GM21447 (cell line): Measurements from ENCODE around the gene ARHGAP29.
A peak's percentile ranks its signal among the peaks of the same experiment; 100 is the strongest.

ENCODE experiments used
- ATAC-seq: cut with Tn5 transposase; IDR thresholded peaks from one replicate; pipeline ENCODE4 v1.9.1; 2021; ENCODE audit not compliant: unreplicated experiment

Gene ARHGAP29

DNA sequence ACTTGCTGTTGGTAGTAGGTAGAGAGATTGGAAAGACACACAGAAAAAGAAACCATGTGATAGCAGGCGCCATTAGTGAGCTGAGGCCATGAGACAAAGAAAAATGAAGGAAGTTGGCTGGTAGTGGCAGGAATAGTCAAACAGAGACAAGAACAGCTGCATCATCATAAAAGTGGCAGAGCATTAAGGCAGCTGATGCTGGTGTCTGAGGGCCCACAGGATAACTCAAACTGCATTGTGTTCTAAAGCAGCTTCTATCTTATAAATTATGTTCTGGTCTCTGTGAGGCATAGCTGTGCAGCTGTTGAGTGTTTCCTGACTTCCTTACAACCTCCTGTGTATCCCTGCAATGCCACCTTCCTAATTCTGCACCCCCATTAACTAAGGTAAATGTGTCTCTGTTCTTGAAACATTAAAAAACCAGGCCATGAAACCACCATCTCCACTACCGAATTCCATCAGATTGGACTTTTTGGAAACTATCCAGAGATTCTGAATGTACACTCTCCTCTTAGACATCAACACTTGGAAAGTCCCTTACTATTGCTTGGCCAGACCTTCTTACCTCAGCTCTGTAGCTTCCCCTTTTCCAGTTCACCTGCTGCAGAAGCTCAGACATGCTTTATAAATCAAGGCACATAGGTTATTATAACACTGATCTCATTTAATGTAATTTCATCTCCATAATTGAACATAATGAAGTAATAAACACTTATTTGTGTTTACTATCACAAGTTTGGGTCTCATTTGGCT, 23.4 kb upstream of the ARHGAP29 start:
- ATAC-seq, result no peak

DNA sequence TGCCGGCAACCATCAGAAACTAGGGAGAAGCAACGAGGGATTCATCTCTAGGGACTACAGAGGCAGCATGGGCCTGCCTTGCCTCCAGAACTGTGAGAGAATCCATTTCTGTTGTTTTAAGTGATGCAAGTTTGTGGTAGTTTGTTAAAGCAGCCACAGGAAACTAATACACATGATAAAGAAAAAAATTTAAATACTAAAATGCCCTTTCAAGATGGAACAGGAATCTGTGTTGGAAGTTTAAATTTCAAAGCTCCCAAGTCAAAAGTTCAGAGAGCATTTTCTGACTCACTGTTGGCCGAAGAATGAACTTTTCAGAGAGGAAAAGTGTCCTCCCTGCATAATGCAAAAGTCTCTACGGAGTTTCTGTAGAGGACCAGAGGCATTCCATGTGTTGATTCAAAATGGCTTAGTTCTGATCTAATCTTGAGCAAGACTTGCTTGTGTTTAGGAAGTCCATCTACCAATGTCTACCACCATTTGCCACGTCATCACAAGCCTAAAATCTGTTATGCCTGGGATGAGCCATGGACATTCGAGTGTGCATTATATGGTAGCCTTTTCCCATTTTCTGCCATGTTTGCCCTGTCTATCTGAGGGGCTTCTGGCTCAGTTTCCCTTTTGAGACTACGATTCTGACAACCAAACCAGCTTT, 22.4 kb upstream of the ARHGAP29 start:
- no peak for ATAC-seq

DNA sequence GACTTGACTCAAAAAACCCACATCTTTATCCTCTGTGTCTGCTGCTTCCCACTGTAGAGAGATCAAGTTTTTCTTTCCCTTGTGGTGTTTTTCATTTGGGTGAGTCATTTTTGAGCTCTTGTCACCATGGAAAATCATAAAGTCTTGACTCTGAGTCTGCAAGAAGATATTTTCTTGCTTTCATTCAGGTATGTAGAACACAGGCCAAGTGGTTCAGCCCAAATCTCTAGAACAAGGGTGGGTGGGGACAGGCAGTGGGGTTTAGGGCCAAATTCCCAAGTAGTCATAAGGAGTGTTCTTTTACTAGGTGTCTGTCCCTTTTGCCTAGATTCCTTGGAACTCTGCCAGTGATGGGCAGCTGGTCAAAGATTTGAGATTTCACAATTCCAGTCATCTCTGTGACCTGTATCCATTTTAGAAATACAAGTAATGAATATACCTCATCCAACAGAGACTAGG, 21.5 kb upstream of the ARHGAP29 start:
- no peak for ATAC-seq

DNA sequence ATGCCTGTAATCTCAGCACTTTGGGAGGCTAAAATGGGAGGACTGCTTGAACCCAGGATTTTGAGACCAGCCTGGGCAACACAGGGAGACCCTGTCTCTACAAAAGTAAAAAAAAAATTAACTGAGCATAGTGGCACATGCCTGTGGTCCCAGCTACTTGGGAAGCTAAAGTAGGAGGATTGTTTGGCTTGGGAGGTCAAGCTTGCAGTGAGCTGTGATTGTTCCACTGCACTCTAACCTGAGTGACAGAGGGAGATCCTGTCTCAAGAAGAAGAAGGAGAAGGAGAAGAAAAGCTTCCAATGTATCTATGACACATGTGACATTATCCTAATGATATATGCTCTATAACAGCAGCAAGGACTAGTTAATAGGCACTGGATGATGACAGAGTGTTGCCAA, 20.1 kb upstream of the ARHGAP29 start:
- ATAC-seq, result no peak

DNA sequence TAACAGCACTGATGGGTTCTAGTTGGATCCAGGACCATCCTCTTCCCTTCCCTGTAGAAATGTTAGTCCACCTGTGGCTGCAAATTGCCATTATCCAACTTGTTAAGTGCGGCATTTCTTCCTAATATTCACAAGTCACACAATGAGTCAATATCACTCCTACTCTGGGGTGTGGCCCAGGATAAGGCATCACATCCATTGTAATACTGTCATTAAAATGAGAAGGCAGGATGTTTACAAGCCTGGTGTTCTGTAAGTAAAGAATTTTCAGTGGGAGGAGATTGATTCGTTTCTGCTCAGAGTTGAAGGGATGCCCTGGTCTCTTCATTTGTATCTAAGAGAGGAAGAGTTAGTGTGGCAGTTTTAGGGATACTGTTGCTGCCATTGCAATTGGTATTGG, 18.1 kb upstream of the ARHGAP29 start:
- no peak for ATAC-seq

DNA sequence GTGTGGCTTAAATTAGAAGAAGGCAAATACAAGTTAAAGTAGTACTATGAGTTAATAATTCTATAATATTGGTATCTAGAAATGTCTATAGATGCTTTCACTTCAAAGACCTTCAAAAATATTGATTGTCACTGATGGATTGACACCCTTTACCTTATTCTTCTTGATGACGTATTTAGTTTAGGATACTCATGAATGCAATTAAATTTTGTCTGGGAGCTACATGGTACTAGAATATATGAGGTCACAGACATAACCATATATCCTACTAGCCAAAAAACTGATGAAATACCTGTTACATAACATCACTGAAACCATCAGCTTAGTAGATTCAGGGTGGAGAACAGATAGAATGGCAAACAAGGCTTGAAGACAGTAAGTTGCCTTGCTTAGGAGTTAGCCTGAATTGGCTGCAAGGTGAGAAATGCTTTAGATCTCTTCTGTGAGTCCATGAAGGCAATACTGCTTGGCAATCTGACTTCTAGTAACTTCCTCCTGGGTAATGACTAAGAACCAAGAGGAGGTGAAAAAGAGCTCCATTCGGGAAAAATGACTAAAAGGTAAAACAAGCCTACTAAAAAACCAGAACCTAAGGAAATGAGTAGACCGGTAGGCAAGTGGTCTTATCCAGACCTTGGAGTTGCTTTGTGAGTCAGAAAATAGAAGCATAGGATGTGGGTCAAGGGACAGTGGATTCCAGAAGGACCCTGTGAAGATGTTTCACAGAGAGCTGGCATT, 16.9 kb upstream of the ARHGAP29 start:
- no peak for ATAC-seq

DNA sequence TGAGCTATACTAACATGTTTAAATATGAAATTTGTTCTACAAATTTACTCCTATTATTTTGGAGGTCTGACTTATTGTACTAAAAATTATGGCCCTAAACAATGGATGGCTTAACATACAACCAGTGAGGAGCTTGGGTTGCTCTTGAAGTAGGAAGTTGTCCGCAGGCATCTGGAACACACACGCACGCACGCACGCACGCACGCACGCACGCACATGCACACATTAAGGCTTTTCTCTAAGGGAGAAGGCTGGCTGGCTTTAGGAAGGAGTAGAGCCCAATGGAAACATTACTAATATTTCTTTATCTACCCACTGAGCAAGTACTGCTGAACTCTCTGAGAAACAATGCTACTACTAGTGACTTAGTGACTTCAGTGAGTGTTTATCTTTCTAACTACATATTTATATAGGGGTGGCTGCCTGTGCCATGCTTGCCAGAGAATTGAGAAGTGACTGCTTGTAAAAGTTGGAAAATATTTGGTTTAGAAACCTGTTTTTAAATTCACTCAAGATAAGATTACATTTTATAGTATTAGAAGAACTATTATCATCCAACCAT, 16.2 kb upstream of the ARHGAP29 start:
- no peak for ATAC-seq

DNA sequence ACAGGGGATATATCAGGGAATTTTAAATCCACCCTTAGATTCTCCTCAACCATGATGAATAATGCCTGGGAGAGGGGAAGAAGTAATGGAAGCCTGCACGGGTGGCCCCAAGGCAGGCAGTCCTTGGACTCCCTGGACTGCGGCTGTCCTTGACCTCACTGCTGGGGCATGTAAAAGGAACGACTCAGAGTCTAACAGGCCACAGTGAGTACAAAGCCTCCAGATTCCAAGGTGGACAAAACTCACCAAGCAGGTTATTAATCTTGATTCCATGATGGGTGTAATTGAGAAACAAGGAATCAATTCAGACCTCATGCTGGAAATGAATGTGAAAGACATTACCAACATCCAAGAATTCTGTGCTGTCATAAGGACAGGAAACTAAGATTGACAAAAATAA, 13.0 kb upstream of the ARHGAP29 start:
- no peak for ATAC-seq

DNA sequence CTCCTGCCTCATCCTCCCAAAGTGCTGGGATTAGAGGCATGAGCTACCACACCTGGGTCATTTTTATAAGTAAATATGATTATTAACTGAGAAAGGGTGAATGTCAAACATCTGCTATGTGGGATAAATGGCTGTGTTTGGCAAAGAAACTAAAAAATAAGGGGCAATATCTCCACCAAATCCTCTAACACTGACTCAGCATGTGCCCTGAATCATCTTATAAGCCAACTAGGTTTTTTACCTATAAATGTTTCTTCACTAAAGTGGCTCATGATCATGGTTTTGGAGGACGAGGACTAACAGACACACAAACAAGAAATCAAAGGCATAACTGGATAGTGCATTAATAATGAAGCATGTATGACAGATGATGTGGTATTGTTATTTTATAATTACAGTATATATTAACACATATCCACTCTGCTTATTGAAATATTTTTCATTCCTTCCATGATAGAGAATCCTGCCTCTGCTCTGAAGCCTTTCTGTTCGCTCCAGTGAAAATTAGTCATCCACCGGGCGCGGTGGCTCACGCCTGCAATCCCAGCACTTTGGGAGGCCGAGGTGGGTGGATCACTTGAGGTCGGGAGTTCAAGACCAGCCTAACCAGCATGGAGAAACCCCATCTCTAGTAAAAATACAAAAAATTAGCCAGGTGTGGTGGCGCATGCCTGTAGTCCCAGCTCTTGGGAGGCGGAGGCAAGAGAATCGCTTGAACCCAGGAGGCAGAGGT, 11.7 kb upstream of the ARHGAP29 start:
- ATAC-seq, result no peak

DNA sequence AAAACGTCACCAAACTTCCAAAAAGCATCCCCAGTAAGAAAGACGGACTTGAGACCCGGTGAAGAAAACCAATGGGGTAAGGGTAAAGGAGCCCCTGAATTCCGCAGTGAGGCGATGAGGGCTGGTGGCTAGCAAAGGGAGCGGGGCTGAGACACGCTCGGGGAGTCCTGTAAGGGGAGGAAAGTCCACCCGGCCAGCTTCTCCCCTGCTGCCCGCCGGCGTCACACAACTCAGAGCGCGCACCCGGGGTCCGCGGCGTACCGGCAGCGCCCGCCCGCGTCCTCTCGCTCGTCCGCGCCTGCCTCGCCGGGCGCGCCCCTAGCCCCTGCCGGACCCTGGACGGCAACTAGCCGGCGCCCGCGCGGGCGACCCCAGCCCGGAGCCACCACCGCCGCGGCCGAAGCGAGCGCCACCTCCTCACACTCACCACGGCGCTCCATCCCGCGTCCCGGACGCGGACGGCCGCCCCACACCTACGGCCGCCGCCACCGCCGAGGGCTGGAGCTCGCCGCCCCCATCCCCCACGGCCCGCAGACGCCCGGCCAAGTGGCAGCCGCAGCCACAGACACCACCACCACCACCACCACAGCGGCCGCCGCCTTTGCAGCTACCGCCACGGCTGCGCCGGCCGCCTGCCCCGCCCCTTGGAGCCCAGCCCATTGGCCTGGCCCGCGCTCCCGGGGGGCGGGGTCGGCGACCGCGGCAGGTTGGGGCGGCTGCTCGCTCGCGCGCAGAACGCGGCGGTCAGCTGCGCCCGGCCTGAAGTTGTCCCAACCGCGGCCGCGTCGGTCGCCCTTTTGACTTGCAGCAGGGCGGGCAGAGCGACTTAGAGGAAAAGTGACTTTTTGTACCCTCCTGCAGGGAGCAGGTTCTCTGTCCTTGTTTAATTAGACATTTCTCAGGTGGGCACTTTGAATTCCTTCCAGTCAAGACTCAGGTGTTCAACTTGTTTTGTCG, 10.0 kb upstream of the ARHGAP29 start:
- peak; percentile 81 for ATAC-seq

DNA sequence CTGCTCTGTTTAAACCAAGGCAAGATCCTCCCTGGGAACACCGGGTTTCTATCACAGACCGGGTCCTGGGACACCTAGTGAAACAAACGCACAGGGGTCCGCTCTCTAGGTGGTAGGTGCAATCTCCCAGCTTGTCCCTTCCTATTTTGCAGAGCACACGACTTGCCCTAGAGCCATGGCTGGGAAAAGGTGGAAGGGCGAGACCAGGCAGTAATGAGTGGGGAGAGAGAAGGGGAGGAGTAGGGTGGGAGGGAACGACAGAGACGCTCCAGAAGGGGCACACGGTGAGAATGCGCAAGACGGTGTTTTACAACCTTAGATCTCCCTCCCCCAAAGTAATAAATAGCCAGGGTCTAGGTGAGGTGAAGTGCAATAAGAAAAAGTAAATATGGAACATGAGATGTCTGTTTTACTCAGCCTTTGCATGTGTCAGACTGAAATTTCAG, 9.3 kb upstream of the ARHGAP29 start:
- ATAC-seq, result peak; percentile 15

DNA sequence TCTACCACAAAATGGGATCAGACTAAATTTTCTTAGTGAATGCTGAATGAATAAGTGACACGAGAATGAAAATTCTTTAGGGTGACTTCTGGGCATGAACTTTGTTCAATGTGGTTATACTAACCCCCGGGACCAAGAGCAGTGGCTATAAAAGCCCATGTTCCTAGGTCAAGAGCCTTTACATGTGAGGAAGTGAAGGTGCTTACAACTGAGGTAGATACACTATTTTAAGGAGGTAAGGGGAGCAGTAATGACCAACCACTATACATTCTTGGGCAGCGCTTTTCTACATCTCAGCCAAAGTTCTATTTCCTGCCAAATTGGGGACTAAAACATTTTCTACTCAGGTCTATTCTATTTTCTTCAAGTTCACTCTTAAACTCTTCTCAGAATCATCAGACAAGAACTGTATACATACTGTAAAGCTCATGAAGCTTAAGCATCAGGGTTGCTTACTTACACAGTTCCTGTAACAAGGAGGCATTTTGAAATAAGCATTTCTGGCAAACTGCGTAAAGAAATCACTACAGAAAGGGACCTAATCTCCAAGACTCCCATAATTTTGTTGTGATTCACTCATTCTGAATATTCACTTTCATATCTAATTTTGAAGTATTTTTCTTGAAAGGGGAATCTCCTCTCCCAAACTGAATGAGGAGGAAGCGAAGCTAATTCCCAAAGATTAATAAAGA, 8.5 kb upstream of the ARHGAP29 start:
- no peak for ATAC-seq

DNA sequence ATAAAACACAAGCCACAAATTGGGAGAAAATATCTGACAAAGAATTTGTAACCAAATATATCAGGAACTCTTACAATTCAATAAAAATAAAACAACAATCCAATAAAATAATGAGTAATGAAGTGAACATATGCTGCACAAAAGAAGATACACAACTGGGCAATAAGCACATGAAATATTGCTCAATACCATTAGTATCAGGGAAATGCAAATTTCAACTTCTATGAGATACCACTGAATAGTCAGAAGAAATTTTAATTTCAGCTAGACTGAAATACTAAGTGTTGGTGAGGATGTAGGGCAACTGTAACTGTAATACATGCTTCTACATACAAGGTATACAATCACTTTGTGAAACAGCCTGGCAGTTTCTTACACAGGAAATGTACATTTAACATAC, 7.4 kb upstream of the ARHGAP29 start:
- ATAC-seq, result no peak

DNA sequence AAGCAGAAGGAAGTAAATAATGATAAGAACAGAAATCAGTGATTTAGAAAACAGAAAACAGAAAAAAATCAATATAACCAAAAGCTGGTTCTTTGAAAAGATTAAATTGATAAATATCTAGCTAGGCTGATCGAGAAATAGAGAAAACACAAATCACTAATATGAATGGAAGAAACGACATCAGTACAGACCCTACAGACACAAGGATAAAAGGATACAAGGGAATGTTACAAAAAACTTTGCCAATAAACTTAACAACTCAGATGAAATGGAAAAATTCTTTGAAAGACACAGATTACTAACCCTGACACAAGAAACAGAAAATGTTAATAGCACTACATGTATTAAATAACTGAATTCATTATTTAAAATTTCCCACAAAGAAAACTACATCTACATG, 6.3 kb upstream of the ARHGAP29 start:
- ATAC-seq, result no peak

DNA sequence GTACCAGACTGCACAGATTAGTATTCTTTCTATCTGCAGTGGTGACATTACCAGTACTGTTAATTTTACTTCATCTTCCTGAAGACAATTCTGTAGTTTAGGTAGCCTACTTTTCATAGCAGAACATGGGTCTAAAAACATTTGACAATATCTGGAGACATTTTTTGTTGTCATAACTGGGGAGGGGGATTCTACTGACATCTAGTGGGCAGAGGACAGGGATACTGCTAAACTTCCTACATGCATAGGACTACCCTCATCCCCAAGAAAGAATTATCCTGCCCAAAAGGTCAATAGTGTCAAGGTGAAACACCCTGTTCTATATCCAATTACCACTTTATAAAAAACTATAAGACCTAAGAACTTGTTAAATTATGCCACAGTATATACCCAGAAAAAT, 3.4 kb upstream of the ARHGAP29 start:
- ATAC-seq, result no peak

DNA sequence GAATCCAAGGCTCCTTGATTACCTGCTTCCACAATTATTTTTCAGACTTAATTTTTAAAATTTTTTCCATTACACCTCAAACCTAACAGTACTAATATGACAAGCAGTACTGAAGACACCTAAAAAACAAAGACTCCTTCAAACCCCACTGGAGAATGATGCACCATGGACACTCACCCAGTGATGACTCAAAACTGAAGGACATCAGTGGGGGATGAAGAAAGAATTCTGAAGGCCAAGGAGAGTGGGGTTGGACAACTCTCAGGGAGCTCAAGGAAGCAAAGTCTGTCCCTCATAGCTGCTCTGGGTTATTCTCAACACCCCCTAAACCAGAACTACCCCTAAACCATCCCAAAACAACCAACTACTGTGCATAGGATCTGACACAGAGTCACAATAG, 2.4 kb upstream of the ARHGAP29 start:
- no peak for ATAC-seq

DNA sequence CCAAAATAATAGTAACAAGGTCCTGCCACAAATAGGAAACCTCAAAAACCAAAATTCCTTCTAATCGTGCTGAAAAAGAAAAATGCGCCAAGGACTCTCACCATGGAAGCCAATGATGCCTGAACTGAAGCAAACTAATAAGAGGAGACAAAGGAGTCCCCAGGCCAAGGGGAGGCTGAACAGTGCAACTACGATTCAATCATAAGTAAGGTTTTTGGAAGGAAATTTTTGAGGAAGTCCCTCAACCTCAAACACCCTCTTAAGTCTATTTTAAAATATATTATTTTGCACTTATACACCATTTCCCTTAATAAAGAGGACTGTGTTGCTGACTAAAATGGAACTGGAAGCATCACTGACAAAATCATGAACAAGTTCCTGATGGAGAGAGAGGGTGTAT, 1.7 kb upstream of the ARHGAP29 start:
- no peak for ATAC-seq

DNA sequence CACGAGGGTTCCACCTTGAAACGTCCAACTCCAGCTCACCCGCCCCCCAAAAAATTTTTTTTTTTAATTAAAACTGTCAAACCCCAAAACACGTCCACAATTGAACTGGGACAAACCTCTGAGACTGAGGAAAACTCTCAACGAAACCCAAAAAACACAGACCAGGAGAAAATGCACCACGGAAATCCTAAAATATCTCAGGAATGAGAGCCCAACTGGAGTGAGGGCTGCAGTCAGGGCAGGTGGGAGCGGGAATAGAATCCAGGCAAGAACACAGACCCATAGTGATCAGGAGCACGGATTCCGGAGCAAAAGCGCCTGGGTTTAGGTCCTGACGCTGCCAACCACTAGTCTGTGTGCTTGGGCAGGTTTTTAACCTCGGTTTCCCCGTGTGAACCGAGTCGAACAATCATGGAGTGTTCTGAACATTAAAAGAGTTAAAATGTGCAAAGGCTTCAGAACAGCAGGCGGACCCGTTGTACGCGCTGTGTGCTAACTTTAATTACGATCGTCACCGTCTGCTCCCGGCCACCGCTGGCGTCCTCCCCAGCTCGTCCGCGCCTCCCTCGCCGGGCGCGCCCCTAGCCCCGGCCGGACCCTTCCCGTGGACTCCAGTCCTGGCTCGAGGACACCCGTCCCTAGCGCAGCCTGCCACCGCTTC, 624 bp downstream of the ARHGAP29 start:
- no peak for ATAC-seq

DNA sequence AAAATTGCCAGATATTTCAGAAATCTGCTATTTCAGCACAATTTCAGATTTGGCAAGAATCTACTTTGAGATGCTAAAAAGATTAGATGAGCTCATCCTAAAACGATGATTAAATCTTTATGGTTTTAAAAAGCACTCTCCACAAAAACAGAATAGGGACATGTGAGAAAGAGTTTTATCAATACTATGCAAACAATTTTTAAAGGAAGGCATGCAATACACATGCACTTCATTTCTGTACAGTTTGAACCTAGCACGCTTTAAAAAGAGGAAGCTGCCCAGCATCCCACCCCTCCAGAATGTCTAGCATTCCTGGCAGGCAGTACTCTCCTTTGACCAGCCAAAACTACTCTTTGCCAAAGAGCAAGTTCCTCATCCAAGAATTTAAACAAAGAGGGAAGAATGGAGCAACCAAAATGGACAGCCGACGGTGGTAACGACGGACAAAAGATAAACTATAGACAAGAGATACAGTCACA, 1.3 kb downstream of the ARHGAP29 start:
- no peak for ATAC-seq
